Central memory CD4-positive, alpha-beta T cell (primary cell): Measurements from ENCODE around the gene NCKAP5.
"Not testable (repeated sequence)": the region's sequence is repeated elsewhere in the genome, so short reads cannot be mapped to it uniquely, and the experiment has no call there.

ENCODE experiments used
- DNase-seq: peaks from one replicate; pipeline ENCODE4 v3.0.0; 2022

NCKAP5 gene

DNA sequence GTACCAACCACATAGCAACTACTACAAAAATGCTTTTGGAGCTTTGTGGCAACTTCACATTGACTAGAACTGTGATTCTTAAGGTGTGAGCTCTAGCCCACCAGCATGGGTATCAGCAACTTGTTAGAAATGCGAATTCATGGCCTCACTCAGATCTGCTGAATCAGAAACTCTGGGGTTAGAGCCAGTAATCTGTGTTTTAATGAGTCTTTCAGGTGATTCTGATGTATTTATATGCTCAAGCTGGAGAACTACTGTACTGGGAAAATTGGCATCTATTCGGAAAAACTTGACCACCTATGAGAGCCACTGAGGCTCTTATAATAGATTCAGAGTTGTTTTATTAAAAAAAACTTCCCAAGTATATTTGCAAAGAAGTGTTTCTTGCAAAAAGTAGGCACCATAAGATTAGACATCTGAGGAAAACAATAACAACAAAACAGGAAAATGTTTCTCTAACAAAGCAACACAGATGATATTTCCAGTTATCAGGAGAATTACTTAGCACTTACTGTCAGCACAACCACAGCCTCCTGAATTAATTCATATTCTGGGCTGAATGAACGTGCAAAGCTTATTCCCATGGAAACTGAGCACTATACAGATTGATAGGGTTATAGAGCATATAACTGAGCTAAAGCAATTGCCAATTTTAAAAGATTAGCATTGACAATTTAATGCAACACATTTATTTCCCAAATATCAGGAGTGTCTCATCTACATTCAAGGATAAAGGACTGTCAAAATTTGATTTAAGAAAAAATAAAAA lies 71.6 kb downstream of the NCKAP5 start:
- no peak for DNase-seq

DNA sequence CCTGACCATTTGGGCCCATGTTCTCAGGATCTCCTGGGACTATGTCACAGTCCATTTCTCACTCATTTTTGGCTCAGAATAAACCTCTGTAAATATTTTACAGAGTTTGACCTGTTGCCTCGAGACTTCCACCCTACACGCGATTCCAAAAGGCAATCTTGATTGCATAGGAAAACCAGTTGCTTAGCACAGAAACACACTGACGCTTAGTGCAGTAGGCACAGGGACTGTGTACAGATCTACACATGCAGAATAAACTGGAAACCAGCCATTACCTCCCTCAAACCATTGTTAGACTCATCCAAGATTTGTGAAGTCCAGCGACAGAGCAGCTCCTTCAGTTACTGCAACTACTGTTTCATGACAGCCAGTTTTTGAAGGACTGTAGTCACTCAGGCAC lies 73.0 kb downstream of the NCKAP5 start:
- DNase-seq: no peak

DNA sequence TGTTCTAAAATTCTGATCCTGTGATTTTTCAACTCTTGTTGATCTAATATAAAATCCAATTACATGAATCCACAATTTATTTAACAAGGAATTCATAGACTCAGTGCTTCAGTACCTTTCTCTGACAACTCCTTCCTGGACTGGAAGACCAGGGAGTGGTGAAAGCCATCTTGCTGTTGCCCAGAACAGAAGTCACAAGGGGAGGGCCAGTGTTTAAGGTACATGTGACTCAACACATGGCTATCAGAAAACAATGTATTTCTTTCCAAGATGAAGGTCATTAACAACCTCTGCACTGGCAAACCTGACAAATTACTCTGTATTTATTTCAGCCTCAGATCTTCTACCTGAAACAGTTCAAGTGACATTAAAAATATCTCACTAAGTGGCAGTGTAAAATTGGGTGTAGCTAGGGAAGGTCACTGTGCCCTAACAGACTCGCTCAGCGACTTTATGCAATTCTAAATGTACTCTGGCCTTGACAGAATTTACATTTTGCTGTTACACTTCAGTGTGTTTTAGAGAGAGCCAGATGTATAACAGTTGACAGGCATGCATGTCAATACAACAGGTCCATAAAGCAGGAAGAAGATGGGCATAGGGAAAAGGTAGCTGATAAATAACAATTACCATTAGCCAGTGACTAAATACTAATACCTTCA lies 75.4 kb downstream of the NCKAP5 start:
- no peak for DNase-seq

DNA sequence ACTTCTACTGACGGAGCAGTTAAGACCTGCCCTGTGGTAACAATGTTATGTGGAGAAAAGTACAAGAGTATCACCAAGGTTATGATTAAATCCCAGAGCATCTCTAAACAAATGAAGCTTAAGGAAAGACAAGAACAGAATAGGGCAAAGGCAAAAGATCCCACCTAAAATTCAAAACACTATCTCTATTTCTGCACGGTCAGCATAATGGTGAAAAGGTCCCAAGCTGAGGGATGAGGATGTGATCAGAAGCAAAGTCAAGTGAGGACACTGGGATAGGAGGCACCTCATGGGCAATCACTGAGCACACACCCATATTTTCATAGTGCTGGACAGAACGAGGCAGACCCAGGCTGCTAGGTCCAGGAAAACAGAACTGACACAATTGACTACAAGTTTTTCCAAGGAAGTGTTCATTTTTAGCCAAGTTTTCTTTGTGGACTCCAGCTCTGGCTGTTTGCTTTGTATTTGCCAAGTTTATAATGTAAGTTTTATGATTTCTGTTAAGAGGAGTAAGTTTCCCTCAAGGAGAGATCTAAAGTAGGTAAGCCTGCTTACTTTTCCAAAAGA lies 77.8 kb downstream of the NCKAP5 start:
- no peak for DNase-seq

DNA sequence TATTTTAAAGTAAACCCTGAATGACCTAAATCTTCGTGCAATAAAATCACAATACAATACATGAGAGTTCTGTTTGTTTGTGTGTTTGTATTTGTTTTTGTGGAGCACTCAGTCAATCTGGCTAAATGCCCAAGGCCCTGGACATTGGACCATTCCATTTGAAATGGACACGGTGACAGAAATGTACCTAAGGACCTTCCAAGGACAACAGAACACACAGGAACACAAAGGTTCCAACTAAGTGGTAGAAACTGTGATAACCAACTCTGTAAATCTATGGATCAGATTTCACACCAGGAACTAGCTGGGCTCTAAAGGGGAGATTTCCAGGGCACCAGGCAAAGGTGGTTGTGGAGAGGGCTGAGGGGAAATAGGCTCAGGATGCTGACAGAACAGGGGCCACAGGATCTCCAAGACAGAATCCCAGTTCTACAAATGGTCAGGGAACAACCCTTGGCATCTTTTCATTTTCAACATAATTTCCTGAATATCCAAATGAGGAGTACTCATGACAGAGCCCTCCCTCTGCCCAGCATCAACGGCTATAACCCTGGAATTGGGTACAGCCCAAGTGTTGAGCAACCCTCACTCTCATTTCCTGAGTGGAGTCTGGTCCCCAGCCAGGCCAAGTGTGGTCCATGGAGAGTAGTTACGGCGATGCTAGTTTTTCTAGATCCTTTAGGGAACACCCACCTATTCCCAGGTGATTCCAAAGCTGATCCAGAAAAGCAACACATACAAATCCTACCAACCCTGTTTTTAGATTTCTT lies 78.4 kb downstream of the NCKAP5 start:
- DNase-seq: no peak

DNA sequence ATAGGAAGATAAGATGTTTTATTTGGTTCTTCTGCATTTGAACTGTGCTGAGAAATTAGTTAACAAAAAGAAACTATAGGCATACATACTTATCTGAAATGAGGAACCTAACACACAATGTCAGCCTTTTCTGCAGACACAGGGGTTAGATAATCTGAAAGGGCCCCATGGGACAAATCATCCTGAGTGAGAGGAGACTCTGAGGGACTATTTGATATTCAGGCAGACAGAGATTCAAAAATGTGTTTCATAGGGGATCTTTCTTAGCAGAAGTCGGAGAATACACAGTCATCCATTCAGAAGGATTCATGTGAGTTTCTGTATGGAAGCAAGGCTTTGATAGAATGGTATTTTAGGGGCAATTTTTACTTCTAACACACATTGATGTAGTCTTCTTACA lies 79.1 kb downstream of the NCKAP5 start:
- no peak for DNase-seq

DNA sequence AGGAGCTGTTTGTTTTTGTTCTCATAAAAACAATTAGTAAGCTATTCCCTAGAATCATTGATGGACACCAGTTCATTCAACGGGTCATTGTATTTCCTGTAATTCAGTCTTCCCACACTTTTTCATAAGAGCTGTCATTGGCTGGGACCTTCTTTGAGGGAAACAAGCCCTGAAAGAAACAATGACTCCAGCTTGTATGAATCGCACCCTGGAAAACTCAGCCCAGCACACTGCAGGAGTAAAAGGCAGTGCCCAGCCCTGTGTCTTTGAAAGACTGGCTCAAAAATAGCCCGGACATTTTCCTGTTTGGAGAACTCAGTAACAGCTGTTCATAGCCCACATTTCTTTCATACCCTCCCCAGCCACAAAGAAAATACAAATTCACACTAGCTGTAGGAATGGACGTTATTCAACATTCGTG lies 81.5 kb downstream of the NCKAP5 start:
- no peak for DNase-seq

DNA sequence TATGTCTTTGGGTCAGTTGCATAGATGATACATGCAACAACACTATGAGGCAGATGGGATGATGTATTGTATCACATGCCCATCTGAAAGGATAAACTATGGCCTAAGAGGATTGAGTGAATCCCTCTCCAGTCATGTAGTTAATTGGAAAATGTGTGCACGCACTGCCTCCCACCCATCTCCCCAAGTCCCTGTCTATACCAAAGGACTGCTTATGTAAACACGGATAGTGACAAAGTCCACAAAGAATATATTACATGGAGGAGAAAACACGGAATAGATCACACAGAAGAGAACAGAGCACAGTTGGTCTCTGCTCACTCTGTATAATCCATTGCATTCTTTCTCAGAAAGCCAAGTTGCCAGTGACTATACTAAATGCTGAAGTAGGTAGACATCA lies 82.4 kb downstream of the NCKAP5 start:
- no peak for DNase-seq

DNA sequence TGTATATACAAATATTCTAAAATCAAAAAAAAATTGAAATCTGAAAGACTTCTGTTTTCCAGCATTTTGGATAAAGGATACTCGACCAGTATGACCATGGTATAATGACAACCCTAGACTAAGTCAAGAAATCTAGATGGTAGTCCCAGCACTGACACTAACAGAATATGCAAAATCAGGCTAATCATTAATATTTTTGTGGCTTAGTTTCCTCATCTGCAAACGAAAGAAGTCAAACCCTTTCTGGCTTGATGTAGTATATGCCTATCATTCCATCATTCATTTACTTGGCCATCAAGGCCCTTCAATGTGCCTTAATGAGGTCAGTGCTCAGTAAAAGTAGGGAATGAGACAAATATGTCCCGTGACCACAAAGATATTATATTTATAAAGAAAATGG lies 83.5 kb downstream of the NCKAP5 start:
- DNase-seq: no peak

DNA sequence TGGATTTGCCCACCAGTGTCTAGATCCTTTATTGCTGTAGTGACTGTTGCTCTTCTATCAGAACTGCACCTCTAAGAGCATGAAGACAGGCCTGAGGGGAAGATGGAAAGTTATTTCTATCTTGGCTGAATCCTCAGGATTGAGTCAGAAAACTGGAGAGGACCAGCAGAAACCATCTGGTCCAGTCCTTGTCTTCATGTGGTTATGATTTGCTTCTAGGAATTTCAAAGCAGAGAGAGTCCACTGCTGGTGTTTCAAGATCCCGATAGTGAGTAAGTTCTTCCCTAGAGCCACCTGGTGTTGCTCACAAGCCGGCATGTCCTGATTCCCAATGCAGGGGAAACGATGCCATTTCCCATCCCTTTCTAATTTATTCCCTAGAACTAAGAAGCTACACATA lies 84.2 kb downstream of the NCKAP5 start:
- no peak for DNase-seq

DNA sequence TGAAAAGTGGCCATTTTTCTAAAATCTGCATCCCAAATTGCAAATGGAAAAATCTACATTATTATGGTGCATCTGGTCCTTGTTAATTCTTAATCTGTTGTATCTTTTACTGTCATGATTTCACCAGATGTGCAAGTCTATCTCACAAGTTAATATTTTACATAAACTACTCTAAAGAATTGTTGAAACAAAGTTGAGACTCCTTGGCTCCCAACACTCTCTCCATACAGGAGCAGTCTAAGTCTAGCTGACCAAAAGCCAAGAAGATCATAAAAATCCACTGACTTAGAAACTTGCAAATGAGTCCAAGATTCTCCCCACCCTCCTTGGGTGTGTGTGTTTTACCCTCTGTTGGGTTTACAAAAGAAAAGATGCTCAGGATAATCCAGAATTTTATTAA lies 85.1 kb downstream of the NCKAP5 start:
- DNase-seq: no peak

DNA sequence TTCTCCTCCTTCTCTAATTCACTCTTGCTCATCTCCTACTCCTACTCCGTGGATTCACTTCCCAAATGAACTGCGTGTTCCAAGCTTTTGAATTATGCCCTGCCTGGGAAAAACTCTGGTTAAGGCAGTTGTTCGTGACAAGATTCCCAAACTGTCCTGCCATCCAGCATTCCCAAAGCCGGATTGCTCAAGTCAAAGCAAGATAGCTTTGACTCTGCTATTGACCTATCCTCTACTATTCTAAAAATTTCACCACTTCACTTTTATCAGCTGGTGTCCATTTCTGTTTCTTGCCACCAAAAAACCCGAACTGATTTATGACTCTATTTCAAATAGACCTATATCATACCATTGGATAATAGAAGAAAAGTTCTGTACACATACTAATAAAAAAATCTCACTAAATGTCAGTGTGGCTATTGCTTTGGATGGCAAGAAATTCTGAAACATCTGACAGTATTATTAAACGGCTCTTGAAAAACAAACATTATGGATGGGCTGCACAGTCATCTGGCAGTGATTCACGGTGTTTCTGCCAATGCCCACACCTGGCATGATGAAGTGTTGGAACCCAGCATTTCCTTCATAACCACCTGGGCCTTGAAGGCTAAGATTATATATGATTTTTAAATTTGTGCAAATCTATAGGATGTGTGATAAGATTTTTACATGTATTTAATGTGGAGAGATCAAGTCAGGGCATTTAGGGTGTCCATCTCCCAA lies 87.4 kb downstream of the NCKAP5 start:
- no peak for DNase-seq

DNA sequence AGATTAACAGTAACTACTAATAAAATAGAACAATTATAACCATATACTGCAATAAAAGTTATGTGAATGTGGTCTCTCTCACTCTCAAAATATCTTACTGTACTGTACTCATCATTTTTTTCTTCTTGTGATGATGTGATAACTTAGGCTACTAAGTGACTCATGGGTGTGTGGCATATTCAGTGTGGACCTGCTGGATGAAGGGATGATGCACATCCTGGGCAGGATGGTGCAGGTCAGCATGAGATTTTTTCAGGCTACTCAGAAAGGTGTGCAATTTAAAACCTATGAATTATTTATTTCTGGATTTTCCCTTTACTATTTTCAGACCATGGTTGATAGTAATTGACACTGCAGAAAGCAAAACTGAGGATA lies 90.7 kb downstream of the NCKAP5 start:
- DNase-seq: no peak

DNA sequence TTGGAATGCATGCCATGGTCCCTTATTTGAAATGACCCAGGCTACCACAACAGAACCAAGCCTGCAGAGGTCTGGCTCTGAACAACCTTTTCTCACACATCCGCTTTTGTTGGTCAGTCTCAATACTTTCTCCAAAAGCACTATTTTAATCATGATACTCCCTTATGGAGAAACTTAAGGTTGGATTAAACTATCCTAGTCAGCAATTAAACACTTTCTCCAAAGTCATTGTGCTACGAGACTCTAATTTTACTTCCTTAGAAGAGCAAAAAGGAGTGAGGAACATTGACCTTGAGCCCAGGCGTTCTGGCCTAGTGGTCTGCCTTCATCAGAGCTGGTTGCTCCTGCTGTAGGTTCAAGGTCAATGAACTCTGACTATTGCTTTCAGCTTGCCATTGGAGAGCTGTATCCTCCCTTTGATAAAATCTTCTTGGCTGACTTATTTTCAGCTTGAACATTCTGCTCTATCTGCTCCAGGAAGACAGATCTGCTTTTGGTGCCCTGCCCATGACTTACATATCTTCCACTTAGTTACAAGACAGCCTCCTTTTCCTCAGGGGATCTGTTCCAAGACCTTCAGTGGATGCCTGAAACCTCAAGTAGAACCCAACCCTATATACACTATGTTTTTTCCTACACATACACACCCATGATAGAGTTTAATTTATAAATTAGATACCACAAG lies 91.2 kb downstream of the NCKAP5 start:
- DNase-seq: no peak

DNA sequence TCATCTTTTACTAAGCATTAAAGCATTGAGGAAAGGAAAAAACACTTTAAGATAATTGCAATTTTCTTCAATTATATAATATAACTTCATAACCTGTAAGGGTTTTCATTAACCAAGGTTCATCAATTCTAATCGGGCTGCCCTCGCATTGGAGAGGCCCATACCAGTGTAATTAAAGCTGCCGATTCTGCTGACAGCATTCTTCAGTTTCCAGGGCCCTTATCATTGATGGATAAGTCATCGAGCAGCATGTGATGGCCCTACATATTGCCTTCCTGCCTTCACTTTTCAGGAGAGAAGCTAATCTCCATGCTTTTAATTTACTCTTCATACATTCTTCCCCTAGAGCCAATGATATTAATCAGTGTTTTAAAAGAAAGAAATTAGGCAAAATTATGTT lies 92.0 kb downstream of the NCKAP5 start:
- no peak for DNase-seq

DNA sequence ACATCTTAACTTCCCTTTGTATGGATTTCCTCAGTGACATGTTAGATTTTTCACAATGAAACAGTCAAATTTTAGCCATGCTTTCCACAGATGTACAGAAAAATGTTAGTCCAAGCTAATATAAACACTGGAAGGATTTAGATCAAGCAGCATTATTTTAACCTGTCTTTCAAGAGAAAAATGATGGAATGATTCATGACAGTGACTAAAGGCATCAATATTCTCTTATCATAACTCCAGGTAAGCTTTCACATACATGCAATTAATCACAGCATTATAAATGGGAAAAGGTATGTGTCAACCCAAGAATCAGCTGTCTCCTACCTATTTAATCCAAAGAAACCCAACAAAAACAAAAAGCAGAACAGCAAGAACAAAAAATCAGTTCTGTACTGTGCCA lies 92.7 kb downstream of the NCKAP5 start:
- DNase-seq: no peak

DNA sequence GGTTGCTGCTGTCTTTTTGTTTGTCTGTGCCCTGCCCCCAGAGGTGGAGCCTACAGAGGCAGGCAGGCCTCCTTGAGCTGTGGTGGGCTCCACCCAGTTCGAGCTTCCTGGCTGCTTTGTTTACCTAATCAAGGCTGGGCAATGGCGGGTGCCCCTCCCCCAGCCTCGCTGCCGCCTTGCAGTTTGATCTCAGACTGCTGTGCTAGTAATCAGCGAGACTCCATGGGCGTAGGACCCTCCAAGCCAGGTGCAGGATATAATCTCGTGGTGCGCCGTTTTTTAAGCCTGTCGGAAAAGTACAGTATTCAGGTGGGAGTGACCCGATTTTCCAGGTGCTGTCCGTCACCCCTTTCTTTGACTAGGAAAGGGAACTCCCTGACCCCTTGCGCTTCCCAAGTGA lies 97.8 kb downstream of the NCKAP5 start:
- DNase-seq: not testable (repeated sequence)

DNA sequence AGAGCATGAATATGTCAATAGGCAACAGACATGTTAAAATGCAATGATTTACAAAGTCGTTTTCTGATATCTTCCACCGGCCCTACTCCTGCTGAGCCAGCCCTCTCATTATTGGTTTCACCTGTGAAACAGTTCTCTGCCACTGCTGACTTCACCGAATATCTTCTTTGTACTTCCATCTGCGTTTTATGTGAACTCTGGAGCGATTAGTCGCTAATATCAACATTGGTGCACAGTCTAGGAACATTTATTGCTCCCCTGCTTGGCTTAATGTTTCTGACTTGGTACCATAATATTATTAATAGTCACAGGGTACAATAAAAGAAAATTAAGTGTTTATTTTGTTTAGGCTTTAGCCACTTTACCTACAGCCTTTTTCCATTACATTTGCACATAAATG lies 105.5 kb downstream of the NCKAP5 start:
- DNase-seq: no peak

DNA sequence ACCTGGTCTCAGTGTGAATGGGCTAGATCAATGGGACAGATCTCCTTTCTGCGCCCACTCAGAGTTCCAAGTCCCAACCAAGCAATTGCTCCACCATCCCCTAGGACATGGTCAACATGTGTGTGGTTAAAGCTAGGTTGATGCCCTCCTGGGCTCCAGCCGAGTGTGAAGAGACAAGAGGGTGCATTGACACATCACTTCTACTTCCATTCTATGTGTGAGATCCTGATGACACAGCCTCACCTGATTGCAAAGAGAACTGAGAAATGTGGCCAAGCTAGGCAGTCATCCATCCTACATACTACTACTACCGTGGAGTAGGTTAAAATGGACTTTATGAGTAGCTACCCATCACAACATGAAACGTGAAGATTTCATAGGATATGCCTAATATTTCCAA lies 106.8 kb downstream of the NCKAP5 start:
- no peak for DNase-seq

DNA sequence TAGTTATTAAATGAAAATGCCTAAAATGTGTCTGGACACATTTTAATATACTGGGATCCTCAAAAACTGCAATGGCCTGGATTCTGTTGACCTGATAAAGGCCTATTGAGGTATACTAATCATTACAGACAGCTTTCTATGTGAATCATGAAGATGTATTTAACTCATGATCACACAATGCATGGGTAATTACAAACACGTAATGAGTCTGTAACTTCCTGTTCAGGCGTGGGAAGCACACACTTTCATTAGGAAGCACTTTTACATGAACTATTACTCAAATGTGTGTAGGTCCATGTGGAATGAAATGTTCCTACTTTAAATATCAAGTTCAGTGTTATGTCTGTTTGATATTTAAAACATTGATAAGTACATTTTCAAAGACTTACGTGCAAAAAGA lies 108.7 kb downstream of the NCKAP5 start:
- no peak for DNase-seq

DNA sequence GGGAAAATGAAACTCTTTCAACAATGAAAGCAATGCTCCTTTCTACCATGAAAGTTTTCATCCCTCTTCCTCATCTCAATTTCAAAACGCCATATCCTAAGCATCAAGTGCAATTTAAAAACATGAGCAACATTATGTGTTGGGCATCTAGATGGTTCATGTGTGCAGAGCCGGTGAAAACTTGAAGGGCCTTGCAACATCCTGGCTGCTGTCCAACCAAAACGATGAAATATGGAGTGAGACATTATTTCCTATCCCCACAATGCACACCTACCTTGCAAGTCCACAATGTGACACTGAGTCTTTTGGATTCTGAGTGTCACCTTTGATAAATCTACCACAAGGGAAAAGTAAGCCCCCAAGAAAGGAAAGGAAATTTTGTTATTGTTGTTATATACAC lies 110.0 kb downstream of the NCKAP5 start:
- DNase-seq: no peak

DNA sequence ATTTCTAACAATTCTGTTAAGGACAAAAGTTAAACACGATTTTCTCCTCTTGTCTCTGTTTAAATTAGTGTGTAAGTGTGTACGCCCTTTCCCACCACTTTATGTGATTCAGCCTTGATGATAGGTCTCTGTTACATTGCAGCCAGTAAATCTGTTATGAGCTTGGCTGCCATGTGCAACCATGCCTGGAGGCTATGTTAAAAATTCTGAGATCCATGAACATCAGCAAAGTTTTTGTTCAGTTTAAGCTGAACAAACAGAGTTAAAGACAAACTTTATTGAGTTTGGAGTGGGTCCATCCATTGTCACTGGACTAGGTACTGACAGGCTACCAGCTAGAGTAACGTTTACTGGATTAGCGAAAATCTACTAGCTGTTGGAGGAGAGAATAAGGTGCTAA lies 110.4 kb downstream of the NCKAP5 start:
- no peak for DNase-seq
